Liver (tissue), 3 donors: ENCODE results near the gene FASTK.

ENCODE experiments used
- EGR1 ChIP-seq, 2 donors: IDR thresholded peaks; 2 replicates each; pipeline ENCODE4 v1.6.1; 2016 to 2018; ENCODE audit warnings: antibody characterized with exemption in 2 of 2, low read depth in 2 of 2
- JUND ChIP-seq, 2 donors: IDR thresholded peaks; 2 replicates each; pipeline ENCODE4 v1.6.1; 2016; ENCODE audit warnings: antibody characterized with exemption in 2 of 2
- RAD21 ChIP-seq, 2 donors: IDR thresholded peaks; 2 replicates each; pipeline ENCODE4 v1.6.1; 2016; ENCODE audit warnings: antibody characterized with exemption in 2 of 2, mild to moderate bottlenecking in 2 of 2
- TF ChIP-seq, protein P1 (sequence below): fragments of 150-350 bp; IDR thresholded peaks from 2 replicates; pipeline ENCODE4 v1.5.1; 2017; ENCODE audit warnings: improper control_type of control experiment, low read depth, low read length; ENCODE audit not compliant: missing input control
- donor health status: healthy.
- donor health status: healthy.

DNA sequence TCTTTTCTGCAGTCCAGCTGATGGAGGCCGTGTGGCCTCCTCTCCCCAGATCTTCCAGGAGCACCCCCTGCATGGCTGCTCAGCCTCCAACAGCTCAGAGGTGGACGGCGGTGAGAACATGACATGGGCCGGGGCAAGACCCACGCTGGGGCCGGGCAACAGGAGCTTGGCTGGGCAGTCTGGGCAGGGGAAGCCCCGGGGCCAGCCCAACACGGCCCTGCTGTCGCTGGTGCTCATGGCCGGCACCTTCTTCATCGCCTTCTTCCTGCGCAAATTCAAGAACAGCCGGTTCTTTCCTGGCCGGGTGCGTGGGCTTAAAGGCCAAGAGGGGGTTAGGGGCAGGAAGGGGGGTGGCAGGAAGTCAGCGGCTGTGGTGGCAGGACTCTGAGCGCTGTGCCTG lies 6.6 kb downstream of the FASTK start:
- TF ChIP-seq JUND (IDR thresholded peaks at IDR 0.05) (no peak), EGR1 (IDR thresholded peaks at IDR 0.05; ENCODE audit: low read depth in 2 of 2) (no peak), RAD21 (IDR thresholded peaks at IDR 0.05) (no peak)
- TF ChIP-seq, protein P1, sequence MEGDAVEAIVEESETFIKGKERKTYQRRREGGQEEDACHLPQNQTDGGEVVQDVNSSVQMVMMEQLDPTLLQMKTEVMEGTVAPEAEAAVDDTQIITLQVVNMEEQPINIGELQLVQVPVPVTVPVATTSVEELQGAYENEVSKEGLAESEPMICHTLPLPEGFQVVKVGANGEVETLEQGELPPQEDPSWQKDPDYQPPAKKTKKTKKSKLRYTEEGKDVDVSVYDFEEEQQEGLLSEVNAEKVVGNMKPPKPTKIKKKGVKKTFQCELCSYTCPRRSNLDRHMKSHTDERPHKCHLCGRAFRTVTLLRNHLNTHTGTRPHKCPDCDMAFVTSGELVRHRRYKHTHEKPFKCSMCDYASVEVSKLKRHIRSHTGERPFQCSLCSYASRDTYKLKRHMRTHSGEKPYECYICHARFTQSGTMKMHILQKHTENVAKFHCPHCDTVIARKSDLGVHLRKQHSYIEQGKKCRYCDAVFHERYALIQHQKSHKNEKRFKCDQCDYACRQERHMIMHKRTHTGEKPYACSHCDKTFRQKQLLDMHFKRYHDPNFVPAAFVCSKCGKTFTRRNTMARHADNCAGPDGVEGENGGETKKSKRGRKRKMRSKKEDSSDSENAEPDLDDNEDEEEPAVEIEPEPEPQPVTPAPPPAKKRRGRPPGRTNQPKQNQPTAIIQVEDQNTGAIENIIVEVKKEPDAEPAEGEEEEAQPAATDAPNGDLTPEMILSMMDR, result no peak
